ENCODE data around the gene FBXL5. TPM values are rescaled to one million over a fixed set of nuclear protein-coding genes. Genes with fewer than 3 reads are reported as not detected.

Gene FBXL5
- total RNA-seq, 1 donor from 2014 or later = 206 TPM

GRCh38 chr4:15676899-15677298 is 21.7 kb upstream of the FBXL5 start:
- DNase-seq = no peak

- DNase-seq = no peak
Measured at GRCh38 chr4:15676039-15676438, 20.9 kb upstream of the FBXL5 start.

GRCh38 chr4:15675356-15675755 is 20.2 kb upstream of the FBXL5 start:
- no peak for DNase-seq

GRCh38 chr4:15674926-15675325 is 19.8 kb upstream of the FBXL5 start:
- no peak for DNase-seq

GRCh38 chr4:15674046-15674445 is 18.9 kb upstream of the FBXL5 start:
- DNase-seq = no peak

- no peak for DNase-seq
Measured at GRCh38 chr4:15673337-15673736, 18.2 kb upstream of the FBXL5 start.

GRCh38 chr4:15672101-15672500 is 16.9 kb upstream of the FBXL5 start:
- DNase-seq = no peak

- no peak for DNase-seq
Measured at GRCh38 chr4:15670576-15670975, 15.4 kb upstream of the FBXL5 start.

- DNase-seq = no peak
Measured at GRCh38 chr4:15668566-15669435, 13.6 kb upstream of the FBXL5 start.

- no peak for DNase-seq
Measured at GRCh38 chr4:15667006-15667405, 11.8 kb upstream of the FBXL5 start.

GRCh38 chr4:15665753-15666365 is 10.7 kb upstream of the FBXL5 start:
- DNase-seq = no peak

- DNase-seq = no peak
Measured at GRCh38 chr4:15659768-15660570, 4.8 kb upstream of the FBXL5 start.

GRCh38 chr4:15658781-15659180 is 3.6 kb upstream of the FBXL5 start:
- no peak for DNase-seq

- no peak for DNase-seq
Measured at GRCh38 chr4:15658136-15658770, 3.1 kb upstream of the FBXL5 start.

GRCh38 chr4:15657366-15657765 is 2.2 kb upstream of the FBXL5 start:
- no peak for DNase-seq

- DNase-seq = no peak
Measured at GRCh38 chr4:15656038-15656470, 897 bp upstream of the FBXL5 start.

GRCh38 chr4:15654593-15655222 is 449 bp downstream of the FBXL5 start:
- peak; percentile 66 for DNase-seq

- peak; percentile 74 for DNase-seq
Measured at GRCh38 chr4:15653864-15654592, 1.1 kb downstream of the FBXL5 start.

GRCh38 chr4:15653420-15653819 is 1.7 kb downstream of the FBXL5 start:
- DNase-seq = no peak

GRCh38 chr4:15652841-15653240 is 2.3 kb downstream of the FBXL5 start:
- peak; percentile 29 for DNase-seq

- DNase-seq = no peak
Measured at GRCh38 chr4:15652191-15652590, 3.0 kb downstream of the FBXL5 start.
